SKM-1 treated with dmso at 0.1 percent for 144 hours (cell line): Measurements from ENCODE around the gene RAB20.

Experiments
- DNase-seq: peaks from one replicate; lab custom pipeline; 2025; ENCODE audit not compliant: unreplicated experiment; lab: John Stamatoyannopoulos, UW

RAB20 gene

DNA sequence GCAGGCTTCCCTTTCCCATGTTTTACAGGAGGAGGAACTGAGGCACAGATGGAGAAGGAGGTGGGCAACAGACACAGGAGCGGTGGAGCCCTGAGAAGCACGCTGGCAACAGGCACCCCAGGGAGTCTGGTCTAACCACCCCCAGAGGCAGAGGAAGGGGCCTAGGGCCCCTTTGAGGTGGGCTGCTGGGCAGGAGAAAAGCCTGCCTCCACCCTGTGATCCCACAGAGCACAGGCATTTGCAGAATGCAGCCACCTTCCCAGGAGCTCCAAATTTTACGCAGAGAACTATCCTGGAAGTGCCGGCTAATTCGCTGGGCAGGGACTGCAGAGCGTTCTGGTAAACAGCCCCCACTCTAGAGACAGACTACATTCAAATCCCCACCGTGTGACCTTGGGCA is 30.4 kb downstream of the RAB20 start:
- no peak for DNase-seq

DNA sequence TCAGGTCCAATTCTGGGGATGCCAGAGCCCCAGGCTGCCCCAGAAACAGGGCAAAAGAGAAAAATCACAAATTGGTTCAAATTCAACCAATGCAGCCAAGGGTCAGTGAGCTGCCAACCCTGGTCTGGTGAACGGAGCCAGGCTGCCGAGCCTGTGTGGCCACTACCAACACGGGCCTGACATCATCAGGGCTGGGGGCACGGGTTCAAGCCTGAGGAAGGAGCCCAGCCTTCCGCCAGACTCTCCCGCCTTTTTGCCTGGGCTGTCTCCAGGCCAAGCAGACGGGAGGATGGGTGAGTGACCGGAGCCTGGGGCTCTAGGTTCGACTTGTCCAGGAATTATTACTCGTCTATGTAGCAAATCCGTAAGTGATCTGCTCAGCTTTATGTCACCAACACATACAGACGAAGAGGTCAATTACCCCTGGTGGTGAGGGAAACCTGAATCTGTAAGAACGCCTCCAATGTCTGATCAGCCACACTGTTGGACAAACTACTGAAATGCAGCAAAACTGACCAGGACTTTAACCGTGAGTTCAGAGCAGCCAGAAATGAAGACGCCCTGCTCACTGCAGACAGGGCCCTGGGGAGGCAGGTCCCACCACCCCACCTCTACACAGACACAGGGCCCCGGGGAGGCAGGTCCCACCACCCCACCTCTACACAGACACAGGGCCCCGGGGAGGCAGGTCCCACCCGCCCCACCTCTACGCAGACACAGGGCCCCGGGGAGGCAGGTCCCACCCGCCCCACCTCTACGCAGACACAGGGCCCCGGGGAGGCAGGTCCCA is 31.8 kb downstream of the RAB20 start:
- DNase-seq = no peak

DNA sequence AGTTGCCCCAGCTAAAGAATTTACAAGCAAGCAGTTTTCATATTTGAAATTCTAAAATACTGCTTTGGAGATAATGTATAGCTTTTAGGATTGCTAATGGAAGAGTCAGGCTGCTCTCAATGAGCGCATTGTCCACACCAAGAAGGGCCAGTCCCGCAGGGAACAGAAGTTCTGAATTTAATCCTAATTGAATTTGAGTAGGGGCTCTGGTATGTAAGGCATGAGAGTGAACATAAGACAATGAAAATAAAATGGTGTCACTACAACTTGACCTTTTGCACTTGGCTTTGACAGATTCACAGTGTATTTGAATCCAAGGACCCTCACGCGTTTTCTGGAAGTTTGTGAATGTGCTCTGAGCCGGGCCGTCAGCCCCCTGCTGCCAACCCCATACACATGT is 32.6 kb downstream of the RAB20 start:
- no peak for DNase-seq

DNA sequence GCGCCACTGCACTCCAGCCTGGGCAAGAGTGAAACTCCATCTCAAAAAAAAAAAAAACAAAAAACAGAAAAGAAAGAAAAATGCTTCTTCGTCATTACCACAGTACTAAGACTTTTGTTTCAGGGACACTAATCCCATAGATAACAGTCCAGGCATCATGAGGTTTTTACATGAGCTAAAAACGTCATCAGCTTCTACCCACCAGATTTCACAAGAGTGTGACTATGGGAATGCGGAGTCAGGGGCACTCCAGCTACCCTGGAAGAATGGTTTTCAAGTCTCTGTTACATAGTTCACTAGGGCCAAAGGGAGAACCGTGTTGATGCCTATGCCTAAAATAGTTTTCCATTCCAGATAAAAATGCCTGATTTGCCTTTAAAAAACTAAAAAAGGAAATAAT is 33.2 kb downstream of the RAB20 start:
- peak; percentile 68 for DNase-seq

DNA sequence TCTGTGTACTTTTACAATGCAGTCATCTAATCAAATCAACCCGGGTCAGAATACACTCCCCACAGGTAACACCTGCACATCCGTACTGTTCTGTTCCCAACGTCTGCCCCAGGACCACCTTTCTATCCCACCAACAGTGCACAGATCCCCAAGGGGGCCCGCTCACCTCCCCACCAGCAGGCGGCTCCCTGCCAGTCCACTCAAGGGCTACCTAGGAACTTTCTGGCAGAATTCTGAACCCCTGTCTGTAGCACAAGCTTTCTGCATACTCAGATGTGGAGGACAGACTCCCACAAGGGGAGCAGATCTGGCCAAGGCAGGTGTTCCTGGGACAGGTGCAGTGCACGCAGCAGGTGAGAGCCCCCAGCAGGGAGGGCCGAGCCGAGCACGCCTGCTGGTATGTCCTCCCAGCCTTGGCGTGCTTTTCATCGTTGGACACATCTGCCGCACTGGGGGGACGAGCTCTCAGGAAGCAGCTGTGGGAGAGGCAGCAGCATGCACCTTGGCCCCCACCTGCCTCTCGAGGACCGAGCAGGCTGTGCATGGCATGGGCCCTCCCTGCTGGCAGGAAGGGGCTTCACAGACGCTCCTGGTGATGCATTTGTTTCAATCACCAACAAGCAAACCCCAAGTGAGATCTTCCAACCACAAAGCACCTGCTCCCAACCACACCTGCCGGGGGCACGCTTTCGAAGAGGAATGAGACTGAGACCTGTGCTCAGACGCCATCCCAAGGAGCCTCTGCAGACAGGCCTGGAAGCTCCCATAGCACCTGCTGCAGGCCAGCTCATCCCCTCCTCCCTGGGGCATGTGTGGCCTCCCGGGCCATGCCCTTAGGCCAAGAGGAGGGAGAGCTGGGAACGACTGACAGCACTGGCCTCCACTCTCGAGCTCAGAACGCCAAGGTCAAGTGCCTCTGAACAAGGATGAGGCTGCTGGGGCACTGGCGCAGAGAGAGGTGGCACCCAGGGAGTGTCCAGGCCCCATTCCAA is 35.9 kb downstream of the RAB20 start:
- no peak for DNase-seq

DNA sequence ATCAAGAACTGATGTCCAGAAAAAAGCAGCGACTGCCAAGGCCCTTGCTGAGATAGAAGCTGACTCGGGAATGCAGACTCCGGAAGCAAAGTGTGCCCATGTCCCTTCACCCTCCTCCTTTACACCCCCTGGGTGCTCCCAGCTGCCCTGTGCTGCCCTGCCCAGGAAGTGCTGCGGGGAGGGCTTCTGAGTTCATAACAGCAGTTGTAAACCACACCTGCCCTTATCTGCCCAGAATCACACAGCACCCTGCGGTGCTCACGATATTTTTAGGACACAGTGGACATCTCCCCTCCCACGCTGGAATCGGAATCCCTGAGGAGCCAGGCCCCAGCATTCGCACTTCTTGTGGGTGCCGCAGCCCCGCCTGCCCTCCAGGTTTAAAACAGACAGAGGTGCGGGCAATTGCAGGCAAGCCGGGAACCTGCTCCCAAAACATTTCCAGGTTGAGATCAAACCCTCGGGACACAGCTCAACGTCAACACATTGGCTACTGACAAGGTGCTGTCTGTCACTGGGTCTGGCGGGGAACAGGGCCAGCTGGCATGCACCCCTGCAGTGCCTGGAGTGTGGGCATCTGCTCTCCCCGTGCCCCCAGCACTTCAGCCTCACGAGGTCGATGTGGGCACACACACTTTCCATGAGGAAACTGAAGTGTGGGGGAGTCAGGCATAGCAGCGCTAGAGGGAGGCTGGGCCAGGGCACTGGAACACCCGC is 36.8 kb downstream of the RAB20 start:
- DNase-seq = no peak

DNA sequence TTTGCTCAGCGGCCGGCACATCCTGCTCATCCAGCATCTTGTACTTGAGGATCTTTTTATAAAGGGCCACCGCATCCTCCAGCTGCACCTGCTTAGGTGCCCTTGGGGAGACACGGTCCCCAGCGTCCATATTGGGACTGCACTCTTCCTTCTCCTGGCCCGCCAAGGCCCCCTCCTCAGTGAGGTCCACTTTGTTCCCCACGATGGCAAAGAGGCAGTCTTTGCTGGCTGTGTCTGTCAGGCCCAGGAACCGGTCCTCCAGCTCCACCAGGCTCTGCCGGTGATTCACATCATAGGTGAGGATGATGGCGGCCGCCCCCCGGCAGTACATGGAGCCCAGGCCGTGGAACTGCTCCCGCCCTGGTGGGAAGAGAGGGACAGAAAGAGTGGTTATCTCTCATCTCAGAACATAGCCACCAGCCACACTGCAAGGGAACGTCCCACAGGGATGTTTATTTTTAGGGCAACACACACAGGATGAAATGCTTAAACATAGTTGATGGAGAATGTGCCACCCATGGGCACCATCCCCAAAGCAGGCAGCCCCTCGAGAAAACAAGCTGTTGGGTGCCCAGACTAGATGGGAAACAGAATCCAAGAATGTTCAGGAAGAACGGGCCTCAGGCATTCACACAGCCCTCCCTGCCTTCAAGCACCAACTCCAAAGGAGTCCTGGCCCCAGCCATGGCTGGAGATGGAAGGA is 37.5 kb downstream of the RAB20 start:
- no peak for DNase-seq

DNA sequence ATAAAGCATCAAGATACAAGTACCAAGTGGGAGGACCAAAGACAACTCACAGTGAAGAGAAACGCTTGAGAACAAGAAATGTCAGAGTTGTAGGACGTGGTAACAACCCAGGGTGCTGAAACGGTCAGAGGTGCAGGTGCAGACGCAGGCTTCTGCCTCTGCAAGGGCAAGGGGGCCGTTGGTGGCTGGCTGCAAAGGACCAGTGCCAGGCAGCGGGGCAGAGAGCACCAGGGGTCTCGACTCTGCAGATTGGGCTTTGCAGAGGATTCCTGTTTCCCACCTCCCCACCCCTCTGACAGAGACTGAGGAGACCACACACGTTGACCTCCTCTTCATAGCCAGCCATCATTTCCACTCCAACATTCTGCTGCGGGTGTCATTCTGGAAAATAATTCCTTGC is 38.3 kb downstream of the RAB20 start:
- no peak for DNase-seq

DNA sequence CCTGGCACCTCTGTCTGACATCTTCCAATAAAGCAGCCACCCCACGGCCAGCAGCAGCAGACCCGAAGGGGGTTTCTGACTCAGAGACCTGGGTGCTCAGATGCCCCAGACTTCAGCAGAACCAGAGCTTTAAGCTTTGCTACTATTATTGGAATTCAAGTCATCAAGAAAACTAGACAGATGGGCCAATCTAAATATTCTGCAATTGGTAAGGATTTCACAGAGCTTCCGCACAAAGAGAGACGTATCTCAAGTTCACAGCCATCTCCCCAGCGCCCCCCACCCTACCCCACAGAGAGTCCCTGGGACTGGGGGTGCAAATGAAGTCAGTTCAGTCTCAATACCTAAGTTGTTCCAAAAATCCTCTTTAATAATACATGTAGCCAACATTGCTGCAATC is 38.8 kb downstream of the RAB20 start:
- DNase-seq = no peak

DNA sequence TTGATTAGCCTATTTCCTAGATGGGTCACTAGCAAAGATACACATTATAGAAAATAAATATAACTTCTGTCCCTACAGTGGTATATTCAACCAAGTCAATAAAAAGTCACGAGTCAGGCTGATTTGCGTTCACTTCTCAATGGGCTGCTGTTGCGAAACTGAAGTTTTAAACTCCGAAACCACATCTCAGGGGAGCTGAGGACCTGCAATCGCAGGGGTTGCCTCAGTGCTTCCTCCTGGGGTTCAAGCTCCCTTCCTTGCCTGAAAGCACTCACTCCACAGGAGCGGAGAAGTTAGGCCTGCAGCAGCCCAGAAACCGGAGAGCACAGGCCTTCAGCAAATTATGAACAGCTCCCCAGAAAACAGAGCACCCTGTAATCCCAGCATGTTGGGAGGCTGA is 39.6 kb downstream of the RAB20 start:
- peak; percentile 91 for DNase-seq

DNA sequence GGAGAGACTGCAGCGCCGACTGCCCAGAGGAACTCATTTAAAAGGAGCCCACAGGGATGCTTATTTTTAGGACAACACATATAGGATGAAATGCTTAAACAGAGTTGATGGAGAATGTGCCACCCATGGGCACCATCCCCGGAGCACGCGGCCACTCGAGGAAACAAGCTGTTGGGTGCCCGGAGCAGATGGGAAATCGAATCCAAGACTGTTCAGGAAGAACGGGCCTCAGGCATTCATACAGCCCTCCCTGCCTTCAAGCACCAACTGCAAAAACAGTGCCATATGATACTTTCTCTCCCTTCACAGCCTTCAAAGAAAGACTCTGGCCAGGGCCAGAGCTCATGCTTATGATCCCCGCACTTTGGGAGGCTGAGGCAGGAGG is 40.2 kb downstream of the RAB20 start:
- DNase-seq = no peak

DNA sequence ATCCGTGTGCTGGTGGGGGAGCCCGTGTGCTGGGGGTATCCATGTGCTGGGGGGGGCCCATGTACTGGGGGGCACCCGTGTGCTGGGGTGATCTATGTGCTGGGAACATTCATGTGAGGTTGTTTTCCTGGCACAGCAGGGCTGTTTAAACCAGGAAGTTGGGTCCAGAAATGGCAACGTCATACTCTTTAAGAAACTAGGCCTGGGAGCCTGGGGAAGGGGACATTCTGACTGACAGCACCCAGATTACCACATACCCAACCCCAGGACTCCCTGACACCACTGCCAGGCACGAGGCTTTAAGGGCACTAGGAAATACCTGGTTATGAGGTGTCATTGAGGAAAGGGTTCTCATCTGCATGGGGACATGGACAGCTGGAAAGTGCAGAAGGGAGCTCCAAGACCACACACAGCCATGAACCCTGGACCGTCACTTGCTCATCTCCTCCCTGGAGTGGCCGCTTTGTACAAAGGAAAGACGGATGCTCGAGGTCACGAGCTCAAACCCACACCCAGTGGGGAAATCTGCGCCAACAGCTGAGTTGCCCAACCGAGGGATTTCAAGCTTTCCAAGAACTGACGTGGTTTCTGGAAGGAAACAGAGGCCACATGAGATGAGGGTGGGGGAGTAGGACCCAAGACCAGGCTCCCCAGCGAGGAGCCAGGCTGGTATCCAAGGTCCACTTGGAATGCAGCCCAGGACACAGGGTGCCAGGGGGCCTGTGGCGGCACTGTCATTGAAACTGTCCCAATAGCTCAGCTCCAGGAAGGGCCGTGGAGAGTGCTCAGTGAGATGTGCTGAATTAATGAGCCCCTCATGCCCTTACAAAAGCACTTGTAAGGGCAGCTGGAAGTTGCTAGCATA is 40.9 kb downstream of the RAB20 start:
- DNase-seq = peak; percentile 77

DNA sequence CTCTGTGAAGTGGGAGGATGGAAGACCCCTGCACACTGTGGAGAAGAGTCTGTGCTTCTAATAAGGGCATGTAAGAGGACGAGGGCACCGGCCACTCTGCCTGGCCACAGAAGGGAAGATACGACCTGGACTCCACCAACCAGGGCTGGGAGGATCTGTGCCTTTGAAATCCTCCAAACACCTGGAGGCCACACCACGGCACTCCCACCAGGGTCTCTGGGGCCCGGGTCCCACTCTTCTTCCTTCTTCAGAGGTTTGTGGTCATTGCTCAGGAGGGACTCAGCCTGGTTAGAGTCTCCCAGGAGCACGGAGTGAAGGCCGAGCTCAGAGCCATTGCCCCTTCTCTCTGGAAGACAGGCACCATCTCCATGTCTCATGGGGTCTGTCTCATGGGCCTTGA is 42.0 kb downstream of the RAB20 start:
- no peak for DNase-seq

DNA sequence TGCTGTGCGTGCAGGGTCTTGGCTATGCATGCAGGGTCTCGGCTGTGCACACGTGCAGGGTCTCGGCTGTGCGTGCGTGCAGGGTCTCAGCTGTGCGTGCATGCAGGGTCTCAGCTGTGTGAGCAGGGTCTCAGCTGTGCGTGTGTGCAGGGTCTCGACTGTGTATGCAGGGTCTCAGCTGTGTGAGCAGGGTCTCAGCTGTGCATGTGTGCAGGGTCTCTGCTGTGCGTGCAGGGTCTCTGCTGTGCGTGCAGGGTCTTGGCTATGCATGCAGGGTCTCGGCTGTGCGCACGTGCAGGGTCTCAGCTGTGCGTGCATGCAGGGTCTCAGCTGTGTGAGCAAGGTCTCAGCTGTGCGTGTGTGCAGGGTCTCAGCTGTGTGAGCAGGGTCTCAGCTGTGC is 42.5 kb downstream of the RAB20 start:
- DNase-seq = no peak

DNA sequence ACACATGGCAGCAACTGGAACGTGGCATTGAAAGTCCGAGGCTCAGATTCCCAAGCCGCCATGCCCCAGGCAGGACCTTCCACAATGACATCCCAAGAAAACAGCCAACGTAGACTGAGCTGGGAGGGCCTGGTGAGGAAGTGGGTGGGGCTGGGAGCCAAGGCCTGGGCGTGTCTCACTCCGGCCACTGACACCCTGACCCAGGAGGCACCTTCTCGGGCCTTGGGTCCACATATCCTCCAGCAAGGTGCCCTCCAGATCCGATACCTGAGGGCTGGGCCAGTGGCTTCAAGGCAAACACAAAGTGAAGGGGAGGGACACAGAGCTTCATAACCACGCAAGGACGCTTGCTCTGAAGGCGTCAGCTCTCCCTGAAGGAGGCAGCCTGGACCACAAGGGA is 43.0 kb downstream of the RAB20 start:
- DNase-seq = no peak

DNA sequence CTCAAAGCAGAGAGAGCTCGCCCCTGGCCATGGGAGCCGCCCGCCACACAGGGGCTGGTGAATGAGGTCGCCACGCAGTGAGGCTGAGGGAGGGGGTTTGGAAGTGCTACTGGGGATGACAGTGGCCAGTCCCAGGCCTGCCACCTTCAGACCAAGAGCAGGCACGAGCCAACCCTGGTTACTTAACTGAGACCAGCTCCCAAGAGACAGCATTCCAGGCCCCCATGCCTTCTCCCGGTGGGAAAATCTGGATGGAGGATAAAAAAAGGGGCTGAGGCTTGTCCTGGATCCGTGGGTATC is 43.3 kb downstream of the RAB20 start:
- no peak for DNase-seq

DNA sequence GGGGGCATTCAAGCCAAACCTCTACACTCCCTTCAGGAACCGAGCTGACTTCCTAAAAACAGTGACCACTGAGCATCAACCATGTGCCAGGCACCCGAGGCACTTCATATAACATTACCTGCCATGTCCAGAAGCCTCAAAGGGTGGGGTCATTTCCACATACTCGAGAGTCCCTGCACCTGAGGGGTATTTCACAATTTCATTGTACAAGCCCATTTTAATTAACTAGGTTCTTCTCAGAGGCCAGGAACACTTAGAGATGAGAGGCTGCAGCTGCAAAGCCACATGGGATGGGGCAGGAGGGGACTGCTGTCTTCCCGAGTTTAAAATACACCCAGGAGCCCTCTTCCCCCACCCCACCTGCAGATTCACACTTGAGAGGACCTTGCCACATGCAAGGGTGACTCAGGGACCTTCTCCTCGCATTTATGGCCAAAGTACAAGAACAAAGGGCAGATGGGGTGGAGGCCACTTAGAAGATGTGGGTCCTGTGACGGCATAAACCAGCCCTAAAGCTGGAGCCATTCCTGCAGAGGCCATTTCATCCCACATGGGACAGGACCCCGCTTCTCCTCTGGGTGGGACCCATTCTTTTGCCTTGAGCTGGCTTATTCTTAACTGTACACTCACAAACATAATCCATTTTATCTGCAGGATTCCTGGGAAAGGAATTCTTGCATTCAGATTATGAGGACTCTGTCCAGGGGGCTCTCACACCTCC is 43.9 kb downstream of the RAB20 start:
- DNase-seq = no peak

DNA sequence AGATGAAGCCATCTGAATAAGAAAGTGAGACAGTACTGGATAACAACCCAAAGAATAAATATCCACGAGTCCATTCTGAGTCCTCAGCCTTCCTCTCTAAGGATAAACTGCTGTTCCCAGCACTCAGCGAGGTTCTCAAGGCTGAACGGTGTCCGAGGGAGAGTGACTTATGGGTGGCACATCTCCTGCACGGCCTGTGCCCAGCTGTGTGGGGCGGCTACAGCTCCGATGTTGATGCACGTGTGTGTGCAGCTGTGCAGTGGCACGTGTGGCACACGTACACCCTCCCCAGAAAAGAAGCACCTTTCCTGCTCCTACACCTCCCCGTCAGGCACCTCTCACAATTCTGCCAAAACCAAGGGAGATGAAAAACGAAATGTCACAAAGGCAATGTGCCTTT is 45.0 kb downstream of the RAB20 start:
- no peak for DNase-seq

DNA sequence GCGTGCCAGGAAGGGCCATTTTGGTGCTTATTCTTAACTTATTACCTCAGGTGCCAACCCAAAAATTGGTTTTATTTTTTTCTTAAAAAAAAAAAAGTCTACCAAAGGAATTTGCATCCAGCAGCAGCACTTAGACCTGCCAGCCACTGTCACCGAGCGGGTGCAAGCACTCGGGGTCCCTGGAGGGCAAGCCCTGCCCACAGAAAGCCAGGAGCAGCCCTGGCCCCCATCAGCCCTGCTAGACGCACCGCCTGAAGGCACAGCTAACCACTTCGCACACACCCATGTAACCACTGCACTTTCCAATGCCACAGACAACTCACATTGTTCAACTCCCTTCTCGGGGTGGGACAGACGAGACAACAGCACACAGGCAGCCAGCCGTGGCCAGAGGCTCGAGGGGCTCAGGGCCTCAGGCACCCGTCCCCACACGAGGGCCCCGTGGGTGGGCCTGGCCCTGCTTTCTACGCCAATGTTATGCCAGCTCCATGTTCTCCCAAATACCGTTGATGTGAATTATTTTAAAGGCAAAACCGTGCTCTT is 49.3 kb downstream of the RAB20 start:
- no peak for DNase-seq
